H1 (cell line): Measurements from ENCODE around the gene PRSS22. TPM values are rescaled to one million over a fixed set of nuclear protein-coding genes. Genes with fewer than 3 reads are reported as not detected.

ENCODE experiments used
- CTCF ChIA-PET: fragments of 300-600 bp; sonication (Branson Sonifier 250); formaldehyde crosslinking; loops from one replicate; lab custom pipeline; 2021; ENCODE audit not compliant: partially characterized antibody; lab: Charles Lee
- POLR2A ChIA-PET: fragments of 300-600 bp; sonication (Branson Sonifier 250); formaldehyde crosslinking; loops from one replicate; lab custom pipeline; 2021; ENCODE audit warnings: inconsistent platforms; ENCODE audit not compliant: partially characterized antibody; lab: Charles Lee
- DNase-seq, 2 experiments: peaks; one replicate each; pipeline versions ENCODE4 v3.0.0 to v3.0.0-alpha.2; 2010 to 2022; ENCODE audit warnings: low spot score in 2 of 2, low read depth in 1 of 2, mixed read lengths in 1 of 2
- FAIRE-seq: peaks from 2 replicates; lab custom pipeline; 2011; peaks lifted over from hg19 to GRCh38; lab: Jason Lieb, UNC
- H2AFZ ChIP-seq: 2 replicates; pipeline ENCODE4 v1.8.1; 2012; ENCODE audit warnings: low read length, inconsistent platforms
- H2AK5ac ChIP-seq: 2 replicates; pipeline ENCODE4 v1.6.1; 2013; ENCODE audit warnings: low read depth, low read length
- H2BK120ac ChIP-seq: replicated peaks from 2 replicates; pipeline ENCODE3; 2013; ENCODE audit warnings: low read depth, low read length, inconsistent platforms
- H2BK12ac ChIP-seq: 2 replicates; pipeline ENCODE4 v1.6.1; 2013; ENCODE audit warnings: low read depth, low read length
- H2BK15ac ChIP-seq: 2 replicates; pipeline ENCODE4 v1.6.1; 2013; ENCODE audit warnings: low read length
- H2BK20ac ChIP-seq: 2 replicates; pipeline ENCODE4 v1.6.1; 2013; ENCODE audit warnings: low read length
- H2BK5ac ChIP-seq: 2 replicates; pipeline ENCODE4 v1.6.1; 2013; ENCODE audit warnings: low read depth, low read length
- H3K14ac ChIP-seq: 2 replicates; pipeline ENCODE4 v1.6.1; 2013; ENCODE audit warnings: inconsistent platforms; ENCODE audit not compliant: insufficient read length
- H3K18ac ChIP-seq: 2 replicates; pipeline ENCODE4 v1.6.1; 2013; ENCODE audit warnings: low read length; ENCODE audit errors: extremely low read depth
- H3K23ac ChIP-seq: 2 replicates; pipeline ENCODE4 v1.6.1; 2013; ENCODE audit warnings: inconsistent platforms; ENCODE audit not compliant: insufficient read length
- H3K23me2 ChIP-seq: 2 replicates; pipeline ENCODE4 v1.6.1; 2013; ENCODE audit warnings: low read depth, low read length
- H3K27ac ChIP-seq: 2 replicates; pipeline ENCODE4 v1.6.1; 2011; ENCODE audit warnings: low read depth, low read length, inconsistent platforms
- H3K27me3 ChIP-seq, 4 experiments: replicated peaks in 1 of 4; 1 replicate in 1 of 4; 2 replicates in 3 of 4; pipeline versions ENCODE4 v1.6.1 to v1.8.1; 2011 to 2013; ENCODE audit warnings: low read length in 3 of 4, mild to moderate bottlenecking in 3 of 4, inconsistent platforms in 2 of 4, mixed read lengths in 2 of 4, moderate library complexity in 1 of 4; ENCODE audit not compliant: control insufficient read depth in 3 of 4, insufficient read depth in 3 of 4; ENCODE audit errors: extremely low read depth in 1 of 4
- H3K36me3 ChIP-seq, 4 experiments: 2 replicates each; pipeline versions ENCODE4 v1.6.1 to v1.8.1; 2011 to 2013; ENCODE audit warnings: mild to moderate bottlenecking in 4 of 4, low read length in 3 of 4, moderate library complexity in 2 of 4, control low read depth in 1 of 4, inconsistent platforms in 1 of 4; ENCODE audit not compliant: insufficient read depth in 4 of 4, control insufficient read depth in 2 of 4
- H3K4ac ChIP-seq: replicated peaks from 2 replicates; pipeline ENCODE3; 2013; ENCODE audit warnings: low read length, low read depth, mixed read lengths, inconsistent platforms; ENCODE audit not compliant: insufficient read length
- H3K4me1 ChIP-seq, 4 experiments: replicated peaks in 1 of 4; 1 replicate in 1 of 4; 2 replicates in 3 of 4; pipeline versions ENCODE4 v1.6.1 to v1.8.1; 2011 to 2013; ENCODE audit warnings: low read length in 3 of 4, inconsistent platforms in 2 of 4, mixed read lengths in 1 of 4; ENCODE audit not compliant: insufficient read depth in 4 of 4, control insufficient read depth in 3 of 4
- H3K4me2 ChIP-seq, 2 experiments: 2 replicates each; pipeline versions ENCODE4 v1.6.1 to v1.8.1; 2011 to 2013; ENCODE audit warnings: low read depth in 2 of 2, low read length in 2 of 2, control low read depth in 1 of 2, inconsistent platforms in 1 of 2, mild to moderate bottlenecking in 1 of 2; ENCODE audit not compliant: insufficient read depth in 1 of 2
- H3K4me3 ChIP-seq, 4 experiments: fragments of 200-600, 300-600 bp in 1 of 4; sonication (generic), shearing (Covaris generic), sonication (Bioruptor Twin) in 1 of 4; 2 replicates each; pipeline versions ENCODE4 v1.5.1 to v1.8.1; 2011 to 2016; ENCODE audit warnings: low read length in 4 of 4, low read depth in 3 of 4, control low read depth in 2 of 4, inconsistent platforms in 2 of 4, mild to moderate bottlenecking in 2 of 4, mixed read lengths in 1 of 4, moderate library complexity in 1 of 4; ENCODE audit not compliant: insufficient read depth in 2 of 4; ENCODE audit errors: extremely low read depth in 1 of 4
- H3K56ac ChIP-seq: replicated peaks from 2 replicates; pipeline ENCODE3; 2013; ENCODE audit warnings: low read depth, mild to moderate bottlenecking, mixed read lengths, low read length, inconsistent platforms; ENCODE audit not compliant: insufficient read length
- H3K79me1 ChIP-seq: 2 replicates; pipeline ENCODE4 v1.6.1; 2013; ENCODE audit warnings: low read depth, low read length, control low read depth
- H3K79me2 ChIP-seq, 2 experiments: 2 replicates each; pipeline versions ENCODE4 v1.6.1 to v1.8.1; 2012 to 2013; ENCODE audit warnings: low read length in 2 of 2, mild to moderate bottlenecking in 2 of 2, inconsistent platforms in 1 of 2; ENCODE audit not compliant: insufficient read depth in 2 of 2, control insufficient read depth in 1 of 2
- H3K9ac ChIP-seq, 4 experiments: replicated peaks in 1 of 4; 1 replicate in 1 of 4; 2 replicates in 3 of 4; pipeline versions ENCODE4 v1.6.1 to v1.8.1; 2011 to 2013; ENCODE audit warnings: low read depth in 3 of 4, low read length in 3 of 4, control low read depth in 2 of 4, mild to moderate bottlenecking in 2 of 4, moderate library complexity in 2 of 4, inconsistent platforms in 1 of 4; ENCODE audit errors: extremely low read depth in 1 of 4
- H3K9me3 ChIP-seq, 2 experiments: 2 replicates each; pipeline versions ENCODE4 v1.6.1 to v1.8.1; 2012 to 2013; ENCODE audit warnings: mild to moderate bottlenecking in 2 of 2, moderate library complexity in 2 of 2, control low read depth in 1 of 2, inconsistent platforms in 1 of 2, low read depth in 1 of 2, low read length in 1 of 2, mixed read lengths in 1 of 2; ENCODE audit not compliant: insufficient read depth in 2 of 2
- H4K20me1 ChIP-seq, 2 experiments: replicated peaks in 1 of 2; 2 replicates each; pipeline versions ENCODE3 to v1.8.1; 2011 to 2013; ENCODE audit warnings: inconsistent platforms in 2 of 2, low read length in 2 of 2, mild to moderate bottlenecking in 1 of 2; ENCODE audit not compliant: insufficient read depth in 2 of 2, control insufficient read depth in 1 of 2
- H4K5ac ChIP-seq: 2 replicates; pipeline ENCODE4 v1.6.1; 2013; ENCODE audit warnings: low read length, low read depth, mixed read lengths, inconsistent platforms; ENCODE audit not compliant: insufficient read length
- H4K8ac ChIP-seq: 2 replicates; pipeline ENCODE4 v1.8.0; 2013; ENCODE audit warnings: mild to moderate bottlenecking, moderate library complexity, low read length, inconsistent platforms; ENCODE audit not compliant: insufficient read depth; ENCODE audit errors: extremely low read depth
- H4K91ac ChIP-seq: replicated peaks from 2 replicates; pipeline ENCODE3; 2013; ENCODE audit warnings: low read length, mixed read lengths, inconsistent platforms; ENCODE audit not compliant: insufficient read length
- CTBP2 ChIP-seq: IDR thresholded peaks from 2 replicates; pipeline ENCODE4 v1.7.0; 2011; ENCODE audit warnings: borderline replicate concordance, mild to moderate bottlenecking, moderate library complexity, mixed read lengths, low read length; ENCODE audit not compliant: insufficient read depth, insufficient read length
- E2F6 ChIP-seq: IDR thresholded peaks from 2 replicates; pipeline ENCODE4 v1.6.1; 2012; ENCODE audit warnings: inconsistent platforms
- EGR1 ChIP-seq: IDR thresholded peaks from 2 replicates; pipeline ENCODE4 v1.6.1; 2011; ENCODE audit warnings: low read depth, low read length, borderline replicate concordance
- EP300 ChIP-seq, 2 experiments: IDR thresholded peaks; 1 replicate in 1 of 2; 2 replicates in 1 of 2; pipeline ENCODE4 v1.6.1; 2011 to 2012; ENCODE audit warnings: low read depth in 2 of 2, low read length in 2 of 2, mild to moderate bottlenecking in 2 of 2, borderline replicate concordance in 1 of 2, inconsistent platforms in 1 of 2, moderate library complexity in 1 of 2
- HDAC6 ChIP-seq: IDR thresholded peaks from one replicate; pipeline ENCODE4 v1.7.1; 2012; ENCODE audit warnings: low read depth, mild to moderate bottlenecking, inconsistent platforms, low read length, moderate library complexity
- JUND ChIP-seq: IDR thresholded peaks from 2 replicates; pipeline ENCODE4 v1.6.1; 2011; ENCODE audit warnings: mild to moderate bottlenecking, improper control_type of control experiment, low read length
- TEAD4 ChIP-seq: IDR thresholded peaks from 2 replicates; pipeline ENCODE4 v1.6.1; 2012; ENCODE audit warnings: low read depth, low read length, inconsistent platforms, mixed read lengths
- WGBS, 2 experiments: shearing (Covaris generic) in 1 of 2; methylation state at CpG; one replicate each; pipeline versions ENCODE4 v1.1.6 to v1.1.7; 2013 to 2015; ENCODE audit warnings: low lambda C conversion rate in 2 of 2, mixed read lengths in 2 of 2, inconsistent platforms in 1 of 2, low coverage in 1 of 2, missing lambda C conversion rate in 1 of 2; ENCODE audit not compliant: insufficient replicate concordance in 2 of 2, insufficient coverage in 1 of 2, insufficient read length in 1 of 2; ENCODE audit errors: extremely low coverage in 1 of 2, missing lambda C conversion rate in 1 of 2; 5-methylcytosine and 5-hydroxymethylcytosine counted together
- long read RNA-seq, 2 experiments: library from RNA in 1 of 2; library from capped mRNA in 1 of 2; stranded (forward); transcript quantifications; one replicate each; pipeline ENCODE4 v2.0.0, GENCODE V29; 2021; ENCODE audit warnings: inconsistent platforms in 1 of 2
- polyA minus RNA-seq, 3 experiments: library from RNA; depleted of rRNA, polyadenylated mRNA; stranded (reverse); fragments of >200 nt; gene quantifications; 1 replicate in 2 of 3; 2 replicates in 1 of 3; pipeline ENCODE4 v1.2.3, GENCODE V29; 2011
- polyA plus RNA-seq, 7 experiments: library from polyadenylated mRNA; depleted of rRNA in 3 of 7; stranded (reverse) in 5 of 7; unstranded in 2 of 7; fragments of >200 nt in 5 of 7; fragments of 200-250 nt in 2 of 7; gene quantifications; 1 replicate in 5 of 7; 2 replicates in 1 of 7; 4 replicates in 1 of 7; pipeline versions ENCODE4 v1.2.1 to v1.2.3, GENCODE V29; 2011 to 2013; ENCODE audit warnings: missing spikeins in 2 of 7, mixed read lengths in 2 of 7
- total RNA-seq: library from RNA; stranded (reverse); fragmentation: NEBNext Ultra II Directional; extraction: Animal tissue kit (Norgen Biotek cat#: 25700); gene quantifications from 2 replicates; pipeline ENCODE4 v1.2.1, GENCODE V29; 2021

Gene PRSS22
- 2.7 and 4.4 TPM in 2 replicates for total RNA-seq
- 4.0 and 5.8 TPM in 2 replicates for polyA plus RNA-seq (2011; rRNA removed)
- 5.2 TPM for polyA plus RNA-seq (2011; cell fraction: cytosol; rRNA removed)
- polyA plus RNA-seq (2011; cell fraction: nucleus; rRNA removed) = 20.5 TPM
- 1.5 to 4.3 TPM (median 2.9 TPM) in 4 replicates for polyA plus RNA-seq (2012, experiment 1 of 2)
- polyA plus RNA-seq (2012, experiment 2 of 2) = 1.6 TPM
- 3.5 TPM for polyA plus RNA-seq (2013, experiment 1 of 2)
- 3.1 TPM for polyA plus RNA-seq (2013, experiment 2 of 2)
- polyA minus RNA-seq (2011; rRNA and poly(A)+ RNA removed) = 1.3 and 1.7 TPM in 2 replicates
- polyA minus RNA-seq (2011; cell fraction: cytosol; rRNA and poly(A)+ RNA removed) = 1.3 TPM
- polyA minus RNA-seq (2011; cell fraction: nucleus; rRNA and poly(A)+ RNA removed) = 4.4 TPM
- long read RNA-seq, experiment 1 = 0 reads
- long read RNA-seq, experiment 2 = 0 reads

- Histone ChIP-seq H3K4ac (peak within 1 kb of the TSS; percentile 99), H4K5ac (peak within 1 kb of the TSS; percentile 50), H2AK5ac (no peak within 1 kb of the TSS), H2BK120ac (peak within 1 kb of the TSS; percentile 94), H3K4me1 (peaks cover 3 to 12% (median 6%) of the 10 kb centered on the region in 4 experiments; a peak in 5 of 7 replicates), H3K56ac (peak within 1 kb of the TSS; percentile 3), H3K23ac (no peak within 1 kb of the TSS), H2BK12ac (peak within 1 kb of the TSS; percentile 69; the same call in 1 of the 2 replicates), H3K27ac (no peak within 1 kb of the TSS), H3K4me2 (peak within 1 kb of the TSS; percentile 75 to 82), H3K79me1 (no peaks in the 10 kb centered on the region), H2AFZ (peak within 1 kb of the TSS; percentile 88; the same call in 1 of the 2 replicates), H2BK20ac (peak within 1 kb of the TSS; percentile 93), H3K4me3 (peak within 1 kb of the TSS; percentile 27 to 55 (median 42)), H3K18ac (peak within 1 kb of the TSS; percentile 96), H3K79me2 (no peaks in the 10 kb centered on the region), H3K27me3 (peaks cover 2 to 19% (median 8%) of the 10 kb centered on the region in 4 experiments; a peak in 4 of 7 replicates), H4K91ac (peak within 1 kb of the TSS; percentile 86), H3K14ac (no peak within 1 kb of the TSS), H4K8ac (peak within 1 kb of the TSS; percentile 45; the same call in 1 of the 2 replicates), H3K9me3 (peaks cover 8 to 17% of the 10 kb centered on the region in 2 experiments), H3K36me3 (peaks cover 0 to 3% (median 0%) of the 10 kb centered on the region in 4 experiments; a peak in 1 of 8 replicates), H3K23me2 (peaks cover 11% of the 10 kb centered on the region; the same call in 1 of the 2 replicates), H3K9ac (peak within 1 kb of the TSS in 1 of 4 experiments; percentile 9; a peak in 3 of 7 replicates), H2BK5ac (peak within 1 kb of the TSS; percentile 69), H2BK15ac (peak within 1 kb of the TSS; percentile 12; the same call in 1 of the 2 replicates), H4K20me1 (peaks cover 0 to 2% of the 10 kb centered on the region in 2 experiments)
- FAIRE-seq = no peak
- WGBS, 2 experiments = 11% methylated on average over 34 of the region's 42 CpGs; no CpG with 5 or more reads in 1 of the 2 experiments
- ChIA-PET CTCF (interaction anchor here (1.6 to 4.1 kb wide), 4 partner anchors 11 to 67 kb away, joined by 3 to 26 read pairs (median 8); no protein-coding TSS in a partner anchor), POLR2A (interaction anchor here (1.0 to 1.9 kb wide), 4 partner anchors 11 to 79 kb away, joined by 3 to 6 read pairs (median 4); partner anchors contain the start of gene FLYWCH2)
- peak in 1 of 2 experiments; percentile 74 for DNase-seq
- TF ChIP-seq E2F6 (peak; percentile 88), TEAD4 (0 out of 2 replicates have a peak, but pooled peaks have one; percentile 38), CTBP2 (peak; percentile 67), EP300 (IDR thresholded peaks at IDR 0.05; ENCODE audit: borderline replicate concordance in 1 of 2, low read depth in 2 of 2, low read length in 2 of 2) (no peak), HDAC6 (no peak), JUND (no peak), EGR1 (no peak)
Observed at GRCh38 chr16:2857451-2858244, at the start of gene PRSS22. Gene PRSS22 (minus strand): TSS chr16:2858170. CDS start chr16:2858104, 66 bp downstream.
